A549 (cell line): ENCODE data around the gene KHSRP. TPM values are rescaled to one million over a fixed set of nuclear protein-coding genes. Genes with fewer than 3 reads are reported as not detected.

Experiments used
- ATAC-seq, 2 experiments: fragments of 200-7000 bp in 1 of 2; fragments of >200 bp in 1 of 2; cut with Nextera tagmentation in 1 of 2; cut with Tn5 transposase in 1 of 2; 3 replicates each; pipeline versions ENCODE4 v1.8.0 to v1.9.1; 2018 to 2020; ENCODE audit warnings: mild to moderate bottlenecking in 1 of 2, moderate library complexity in 1 of 2
- CTCF ChIA-PET: fragments of 300-600 bp; sonication (Branson Sonifier 250); formaldehyde crosslinking; extraction: SDS; loops from one replicate; lab custom pipeline; 2021; ENCODE audit warnings: antibody characterized with exemption, inconsistent platforms; lab: Yijun Ruan, JAX
- POLR2A ChIA-PET: fragments of 350-600 bp; formaldehyde crosslinking; extraction: SDS; loops from one replicate; lab custom pipeline; 2021; ENCODE audit warnings: antibody characterized with exemption, inconsistent platforms; lab: Yijun Ruan, JAX
- DNase-seq, 2 experiments: peaks; one replicate each; pipeline versions ENCODE4 v3.0.0 to v3.0.0-alpha.2; 2011 to 2016; ENCODE audit warnings: low read depth in 1 of 2, low spot score in 1 of 2
- FAIRE-seq: peaks from 2 replicates; lab custom pipeline; 2011; peaks lifted over from hg19 to GRCh38; lab: Jason Lieb, UNC
- H3K27ac ChIP-seq, 2 experiments: fragments of >200 bp; sonication (Bioruptor Twin); formaldehyde crosslinking; 3 replicates each; pipeline ENCODE4 v1.5.1; 2016 to 2017
- H3K4me1 ChIP-seq: fragments of >200 bp; sonication (Bioruptor Twin); formaldehyde crosslinking; 3 replicates; pipeline ENCODE4 v1.6.1; 2016
- H3K4me2 ChIP-seq: fragments of >200 bp; sonication (Bioruptor Twin); formaldehyde crosslinking; 3 replicates; pipeline ENCODE4 v1.6.1; 2016
- H3K4me3 ChIP-seq: fragments of >200 bp; sonication (Bioruptor Twin); formaldehyde crosslinking; 3 replicates; pipeline ENCODE4 v1.5.1; 2016
- H3K9me3 ChIP-seq: fragments of >200 bp; sonication (Bioruptor Twin); formaldehyde crosslinking; 3 replicates; pipeline ENCODE4 v1.6.1; 2016
- BHLHE40 ChIP-seq: IDR thresholded peaks from 2 replicates; pipeline ENCODE4 v1.6.1; 2012; ENCODE audit warnings: low read depth, low read length, inconsistent platforms
- CHD4 ChIP-seq: fragments of 200-600 bp; sonication (generic); IDR thresholded peaks from 2 replicates; pipeline ENCODE4 v1.6.1; 2016; ENCODE audit warnings: antibody characterized with exemption, mild to moderate bottlenecking, borderline replicate concordance
- EHMT2 ChIP-seq: fragments of 200-600 bp; sonication (generic); IDR thresholded peaks from 2 replicates; pipeline ENCODE4 v1.6.1; 2016; ENCODE audit warnings: antibody characterized with exemption, low read depth, mild to moderate bottlenecking, moderate library complexity
- HDAC2 ChIP-seq: fragments of 200-600 bp; sonication (generic); IDR thresholded peaks from 2 replicates; pipeline ENCODE4 v1.6.1; 2016
- HOXA7 ChIP-seq: fragments of 250-450 bp; sonication (Bioruptor Pico); IDR thresholded peaks from 2 replicates; pipeline ENCODE4 v1.5.0; 2020; ENCODE audit warnings: mild to moderate bottlenecking, moderate library complexity
- JUNB ChIP-seq: fragments of >200 bp; sonication (Bioruptor Twin); formaldehyde crosslinking; IDR thresholded peaks from 2 replicates; pipeline ENCODE4 v1.6.1; 2016
- KDM5A ChIP-seq: fragments of 200-600 bp; sonication (generic); IDR thresholded peaks from 2 replicates; pipeline ENCODE4 v1.6.1; 2016; ENCODE audit warnings: antibody characterized with exemption, mild to moderate bottlenecking
- MAFK ChIP-seq: fragments of 450-650 bp; IDR thresholded peaks from 2 replicates; pipeline ENCODE4 v1.6.1; 2014; ENCODE audit not compliant: partially characterized antibody
- MAZ ChIP-seq: fragments of 150-350 bp; IDR thresholded peaks from 2 replicates; pipeline ENCODE4 v1.6.1; 2014; ENCODE audit warnings: antibody characterized with exemption, low read depth, low read length, borderline replicate concordance
- MYC ChIP-seq: IDR thresholded peaks from 2 replicates; pipeline ENCODE4 v1.6.1; 2012; ENCODE audit warnings: mild to moderate bottlenecking, inconsistent platforms, low read length, improper control_type of control experiment, borderline replicate concordance
- NFE2L2 ChIP-seq: fragments of 150-350 bp; conservative IDR thresholded peaks from 2 replicates; pipeline ENCODE4 v1.6.1; 2014; ENCODE audit warnings: low read length
- NR3C1 ChIP-seq: fragments of >200 bp; sonication (Bioruptor Twin); formaldehyde crosslinking; IDR thresholded peaks from 3 replicates; pipeline ENCODE4 v1.6.1; 2017
- POLR2A ChIP-seq: IDR thresholded peaks from 2 replicates; pipeline ENCODE4 v1.6.1; 2012; ENCODE audit warnings: mild to moderate bottlenecking, low read length
- RARB ChIP-seq: fragments of 250-450 bp; sonication (Bioruptor Pico); IDR thresholded peaks from 2 replicates; pipeline ENCODE4 v1.8.0; 2021; ENCODE audit warnings: mild to moderate bottlenecking, moderate library complexity
- RFX5 ChIP-seq: fragments of 450-650 bp; IDR thresholded peaks from 2 replicates; pipeline ENCODE4 v1.7.1; 2014; ENCODE audit warnings: antibody characterized with exemption, mild to moderate bottlenecking, moderate library complexity
- RNF2 ChIP-seq: fragments of 200-600 bp; sonication (generic); IDR thresholded peaks from 2 replicates; pipeline ENCODE4 v1.6.1; 2016; ENCODE audit warnings: low read depth, mild to moderate bottlenecking, antibody characterized with exemption, moderate library complexity, borderline replicate concordance
- SMC3 ChIP-seq: fragments of >200 bp; sonication (Bioruptor Twin); formaldehyde crosslinking; IDR thresholded peaks from 3 replicates; pipeline ENCODE4 v1.6.1; 2018; ENCODE audit warnings: inconsistent platforms
- ZFP36 ChIP-seq: fragments of 450-650 bp; IDR thresholded peaks from 2 replicates; pipeline ENCODE4 v1.6.1; 2014; ENCODE audit warnings: borderline replicate concordance; ENCODE audit not compliant: partially characterized antibody
- WGBS: methylation state at CpG from one replicate; pipeline ENCODE4 v1.1.6; 2017; ENCODE audit errors: missing lambda C conversion rate; 5-methylcytosine and 5-hydroxymethylcytosine counted together
- polyA plus RNA-seq, 4 experiments: library from polyadenylated mRNA; depleted of rRNA in 3 of 4; stranded (reverse); fragments of >200 nt; fragmentation: RNase III in 1 of 4; extraction: RNeasy Plus Mini Kit Qiagen cat#74134 plus additional on column Dnase treatment in 1 of 4; gene quantifications; 2 replicates in 3 of 4; 3 replicates in 1 of 4; pipeline ENCODE4 v1.2.3, GENCODE V29; 2011 to 2017
- TF ChIP-seq, protein P1 (sequence below): fragments of >200 bp; sonication (Bioruptor Twin); formaldehyde crosslinking; IDR thresholded peaks from 3 replicates; pipeline ENCODE4 v1.5.1; 2016
- TF ChIP-seq, protein P2 (sequence below): fragments of 250-450 bp; sonication (Bioruptor Pico); IDR thresholded peaks from 2 replicates; pipeline ENCODE4 v1.5.0; 2020; ENCODE audit warnings: low read depth, mild to moderate bottlenecking, moderate library complexity
- TF ChIP-seq, protein P3 (sequence below): IDR thresholded peaks from 2 replicates; pipeline ENCODE4 v1.6.1; 2012; ENCODE audit warnings: low read depth, borderline replicate concordance
- TF ChIP-seq, protein P4 (sequence below): IDR thresholded peaks from 2 replicates; pipeline ENCODE4 v1.6.1; 2012

Gene KHSRP
- polyA plus RNA-seq, 2 of the 4 experiments (the other 2 are of a cell fraction), result 54.3 to 192 TPM

DNA sequence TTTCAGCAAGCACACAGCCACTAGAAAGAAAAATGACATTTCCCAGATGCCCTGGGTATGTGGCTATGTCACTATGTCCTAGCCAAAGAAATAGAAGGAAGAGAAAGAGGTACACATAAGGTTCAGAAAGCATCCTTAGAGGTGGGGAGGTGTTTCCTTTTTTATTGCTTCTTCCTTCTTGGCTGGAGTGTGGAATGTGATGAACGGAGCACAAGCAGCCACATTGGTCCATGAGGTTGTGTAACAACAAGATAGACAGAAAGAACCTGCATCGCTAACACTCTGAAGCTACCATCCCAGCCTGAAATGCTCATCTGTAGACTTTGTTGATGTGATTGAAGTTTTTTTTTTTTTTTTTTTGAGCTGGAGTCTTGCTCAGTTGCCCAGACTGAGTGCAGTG lies 28.3 kb upstream of the KHSRP start:
- Histone ChIP-seq H3K4me2 (no peak overlapping the region), H3K27ac (no peak overlapping the region), H3K4me1 (no peaks in the 10 kb centered on the region), H3K4me3 (no peak overlapping the region), H3K9me3 (no peaks in the 10 kb centered on the region; the same call in 2 of the 3 replicates)
- no peak for ATAC-seq
- WGBS, result 91% methylated on average over 2 of the region's 2 CpGs
- no peak for TF ChIP-seq HDAC2
- TF ChIP-seq KDM5A, result no peak
- no peak for TF ChIP-seq RARB (CRISPR knock-in tag)
- TF ChIP-seq JUNB, result no peak
- TF ChIP-seq, protein P1, sequence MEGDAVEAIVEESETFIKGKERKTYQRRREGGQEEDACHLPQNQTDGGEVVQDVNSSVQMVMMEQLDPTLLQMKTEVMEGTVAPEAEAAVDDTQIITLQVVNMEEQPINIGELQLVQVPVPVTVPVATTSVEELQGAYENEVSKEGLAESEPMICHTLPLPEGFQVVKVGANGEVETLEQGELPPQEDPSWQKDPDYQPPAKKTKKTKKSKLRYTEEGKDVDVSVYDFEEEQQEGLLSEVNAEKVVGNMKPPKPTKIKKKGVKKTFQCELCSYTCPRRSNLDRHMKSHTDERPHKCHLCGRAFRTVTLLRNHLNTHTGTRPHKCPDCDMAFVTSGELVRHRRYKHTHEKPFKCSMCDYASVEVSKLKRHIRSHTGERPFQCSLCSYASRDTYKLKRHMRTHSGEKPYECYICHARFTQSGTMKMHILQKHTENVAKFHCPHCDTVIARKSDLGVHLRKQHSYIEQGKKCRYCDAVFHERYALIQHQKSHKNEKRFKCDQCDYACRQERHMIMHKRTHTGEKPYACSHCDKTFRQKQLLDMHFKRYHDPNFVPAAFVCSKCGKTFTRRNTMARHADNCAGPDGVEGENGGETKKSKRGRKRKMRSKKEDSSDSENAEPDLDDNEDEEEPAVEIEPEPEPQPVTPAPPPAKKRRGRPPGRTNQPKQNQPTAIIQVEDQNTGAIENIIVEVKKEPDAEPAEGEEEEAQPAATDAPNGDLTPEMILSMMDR, result no peak
- no peak for TF ChIP-seq POLR2A
- no peak for TF ChIP-seq HOXA7 (CRISPR knock-in tag)
- no peak for TF ChIP-seq BHLHE40
- TF ChIP-seq NFE2L2, result no peak
- TF ChIP-seq, protein P2, sequence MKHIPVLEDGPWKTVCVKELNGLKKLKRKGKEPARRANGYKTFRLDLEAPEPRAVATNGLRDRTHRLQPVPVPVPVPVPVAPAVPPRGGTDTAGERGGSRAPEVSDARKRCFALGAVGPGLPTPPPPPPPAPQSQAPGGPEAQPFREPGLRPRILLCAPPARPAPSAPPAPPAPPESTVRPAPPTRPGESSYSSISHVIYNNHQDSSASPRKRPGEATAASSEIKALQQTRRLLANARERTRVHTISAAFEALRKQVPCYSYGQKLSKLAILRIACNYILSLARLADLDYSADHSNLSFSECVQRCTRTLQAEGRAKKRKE (CRISPR knock-in tag), result no peak
- no peak for TF ChIP-seq RNF2
- no peak for TF ChIP-seq MAZ
- no peak for TF ChIP-seq CHD4
- no peak for TF ChIP-seq ZFP36
- no peak for TF ChIP-seq RFX5
- TF ChIP-seq SMC3, result no peak
- no peak for DNase-seq
- ChIA-PET CTCF (no interaction called here), POLR2A (no interaction called here)
- no peak for FAIRE-seq

DNA sequence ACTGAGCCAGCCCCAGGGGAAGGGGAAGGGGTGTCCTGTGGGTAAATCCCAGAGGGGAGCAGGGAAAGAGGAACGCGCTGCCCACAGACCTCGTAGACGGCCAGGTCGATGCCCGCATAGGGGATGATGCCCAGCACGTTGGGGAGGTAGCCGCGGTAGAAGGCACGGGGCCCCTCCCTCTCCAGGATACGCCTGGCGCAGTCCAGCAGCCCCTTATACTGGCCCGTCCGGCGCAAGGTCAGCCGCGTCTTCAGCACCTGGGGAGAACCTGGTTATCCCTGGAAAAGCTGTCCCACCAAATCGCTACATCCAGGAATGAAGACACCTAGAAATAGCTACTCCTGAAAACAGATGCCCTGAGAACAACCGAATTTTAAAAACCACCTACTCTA lies 27.6 kb upstream of the KHSRP start:
- ChIA-PET POLR2A (no interaction called here), CTCF (no interaction called here)
- Histone ChIP-seq H3K4me1 (no peaks in the 10 kb centered on the region), H3K4me3 (no peak overlapping the region), H3K9me3 (no peaks in the 10 kb centered on the region; the same call in 2 of the 3 replicates), H3K4me2 (no peak overlapping the region), H3K27ac (no peak overlapping the region)
- TF ChIP-seq HDAC2, result no peak
- TF ChIP-seq, protein P3, sequence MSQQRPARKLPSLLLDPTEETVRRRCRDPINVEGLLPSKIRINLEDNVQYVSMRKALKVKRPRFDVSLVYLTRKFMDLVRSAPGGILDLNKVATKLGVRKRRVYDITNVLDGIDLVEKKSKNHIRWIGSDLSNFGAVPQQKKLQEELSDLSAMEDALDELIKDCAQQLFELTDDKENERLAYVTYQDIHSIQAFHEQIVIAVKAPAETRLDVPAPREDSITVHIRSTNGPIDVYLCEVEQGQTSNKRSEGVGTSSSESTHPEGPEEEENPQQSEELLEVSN, result no peak
- TF ChIP-seq MYC, result no peak
- DNase-seq, result no peak
- 95% methylated on average over 18 of the region's 19 CpGs for WGBS
- ATAC-seq, result no peak
- FAIRE-seq, result no peak

DNA sequence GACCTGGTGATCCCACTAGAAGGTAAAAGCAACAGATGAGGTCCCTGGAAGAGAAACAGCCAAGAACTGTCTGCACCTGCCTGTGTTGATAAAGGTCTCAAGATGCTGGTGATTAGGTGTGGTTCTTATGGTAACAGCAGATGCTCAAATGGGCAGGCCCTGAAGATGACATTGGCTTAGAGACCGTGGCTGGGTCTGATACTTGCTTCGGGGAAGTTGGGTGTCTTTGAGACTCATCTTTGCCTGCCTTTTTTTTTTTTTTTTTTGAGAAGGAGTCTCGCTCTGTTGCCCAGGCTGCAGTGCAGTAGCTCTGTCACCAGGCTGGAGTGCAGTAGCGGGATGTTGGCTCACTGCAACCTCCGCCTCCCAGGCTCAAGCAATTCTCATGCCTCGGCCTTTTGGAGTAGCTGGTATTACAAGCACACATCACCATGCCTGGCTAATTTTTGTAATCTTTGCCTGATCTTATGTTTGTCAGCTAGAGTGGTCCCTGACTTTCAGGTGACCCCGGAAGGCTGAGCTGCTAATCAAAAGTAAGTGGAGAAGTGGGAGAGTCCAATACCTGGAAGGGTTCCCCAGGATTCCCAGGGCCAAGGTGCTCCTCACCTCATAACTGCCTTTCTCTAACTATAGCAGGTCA lies 27.1 kb upstream of the KHSRP start:
- no peak for FAIRE-seq

More for the DNA sequence above, 27.1 kb upstream of the KHSRP start:
- H3K27ac ChIP-seq, result no peak overlapping the region
- no peak for ATAC-seq
- 97% methylated on average over 7 of the region's 7 CpGs for WGBS
- no peaks in the 10 kb centered on the region for H3K4me1 ChIP-seq
- CTCF ChIA-PET, result no interaction called here
- DNase-seq, result no peak
- H3K4me3 ChIP-seq, result no peak overlapping the region
- TF ChIP-seq SMC3 (no peak), MAFK (no peak), EHMT2 (no peak), NR3C1 (no peak)
- TF ChIP-seq, protein P4, sequence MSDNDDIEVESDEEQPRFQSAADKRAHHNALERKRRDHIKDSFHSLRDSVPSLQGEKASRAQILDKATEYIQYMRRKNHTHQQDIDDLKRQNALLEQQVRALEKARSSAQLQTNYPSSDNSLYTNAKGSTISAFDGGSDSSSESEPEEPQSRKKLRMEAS, result no peak
- TF ChIP-seq, protein P2 (CRISPR knock-in tag), result no peak
- TF ChIP-seq, all 56 proteins: peak for 0
- POLR2A ChIA-PET, result no interaction called here
- no peak overlapping the region for H3K4me2 ChIP-seq
- no peaks in the 10 kb centered on the region; the same call in 2 of the 3 replicates for H3K9me3 ChIP-seq
